CD14-positive monocyte (primary cell): ENCODE results near the gene CCN5. TPM values are rescaled to one million over a fixed set of nuclear protein-coding genes. Genes with fewer than 3 reads are reported as not detected.
A peak's percentile ranks its signal among the peaks of the same experiment; 100 is the strongest.
"Not testable (repeated sequence)": the region's sequence is repeated elsewhere in the genome, so short reads cannot be mapped to it uniquely, and the experiment has no call there.

Experiments used
- DNase-seq, 3 donors: peaks; one replicate each; pipeline ENCODE4 v3.0.0-alpha.2; 2011 to 2022
- H2AFZ ChIP-seq: 2 replicates; pipeline ENCODE4 v1.6.0; 2012; ENCODE audit warnings: mild to moderate bottlenecking, low read depth, low read length, inconsistent platforms; ENCODE audit not compliant: insufficient read depth, poor library complexity, severe bottlenecking
- H3K27ac ChIP-seq, 2 donors: 1 replicate in 1 of 2; 2 replicates in 1 of 2; pipeline ENCODE4 v1.5.1; 2012 to 2013; ENCODE audit warnings: low read length in 2 of 2, control low read depth in 1 of 2, inconsistent platforms in 1 of 2, low read depth in 1 of 2, mild to moderate bottlenecking in 1 of 2
- H3K27me3 ChIP-seq, 2 donors: one replicate each; pipeline versions ENCODE4 v1.6.0 to v1.6.1; 2011 to 2013; ENCODE audit warnings: low read length in 2 of 2; ENCODE audit not compliant: control insufficient read depth in 2 of 2, insufficient read depth in 2 of 2
- H3K36me3 ChIP-seq, 2 donors: replicated peaks in 1 of 2; 1 replicate in 1 of 2; 2 replicates in 1 of 2; pipeline versions ENCODE4 v1.5.1 to v1.6.1; 2012 to 2013; ENCODE audit warnings: low read length in 2 of 2, control low read depth in 1 of 2, inconsistent platforms in 1 of 2, mild to moderate bottlenecking in 1 of 2; ENCODE audit not compliant: insufficient read depth in 2 of 2, control insufficient read depth in 1 of 2
- H3K4me1 ChIP-seq, 2 donors: 1 replicate in 1 of 2; 2 replicates in 1 of 2; pipeline versions ENCODE4 v1.5.1 to v1.6.1; 2012 to 2013; ENCODE audit warnings: low read length in 2 of 2, control low read depth in 1 of 2, inconsistent platforms in 1 of 2, mild to moderate bottlenecking in 1 of 2, moderate library complexity in 1 of 2; ENCODE audit not compliant: insufficient read depth in 2 of 2, control insufficient read depth in 1 of 2
- H3K4me2 ChIP-seq: replicated peaks from 2 replicates; pipeline ENCODE3; 2012; ENCODE audit warnings: low read length, moderate library complexity, mild to moderate bottlenecking; ENCODE audit not compliant: poor library complexity, severe bottlenecking; ENCODE audit errors: extremely low read depth
- H3K4me3 ChIP-seq, 3 experiments: fragments of 200-600 bp in 1 of 3; sonication (generic) in 1 of 3; replicated peaks in 1 of 3; 1 replicate in 2 of 3; 2 replicates in 1 of 3; pipeline ENCODE4 v1.5.1; 2011 to 2013; ENCODE audit warnings: low read length in 3 of 3, mild to moderate bottlenecking in 3 of 3, control low read depth in 2 of 3, low read depth in 2 of 3, inconsistent platforms in 1 of 3, moderate library complexity in 1 of 3
- H3K79me2 ChIP-seq: 2 replicates; pipeline ENCODE4 v1.6.0; 2012; ENCODE audit warnings: mild to moderate bottlenecking, control low read depth, inconsistent platforms, low read length, moderate library complexity; ENCODE audit not compliant: insufficient read depth
- H3K9ac ChIP-seq: 2 replicates; pipeline ENCODE4 v1.6.0; 2017; ENCODE audit warnings: low read length, mild to moderate bottlenecking; ENCODE audit not compliant: insufficient read depth, poor library complexity, severe bottlenecking
- H3K9me3 ChIP-seq, 2 donors: replicated peaks in 1 of 2; 1 replicate in 1 of 2; 2 replicates in 1 of 2; pipeline versions ENCODE4 v1.5.1 to v1.6.1; 2012 to 2013; ENCODE audit warnings: low read length in 2 of 2, control low read depth in 1 of 2; ENCODE audit not compliant: control insufficient read depth in 1 of 2, insufficient read depth in 1 of 2
- H4K20me1 ChIP-seq: 2 replicates; pipeline ENCODE4 v1.6.0; 2012; ENCODE audit warnings: mild to moderate bottlenecking, low read length, control low read depth, moderate library complexity; ENCODE audit not compliant: insufficient read depth
- H3K27ac Mint-ChIP-seq, 7 donors: one replicate each; pipeline ENCODE4 v1.8.0; 2020; ENCODE audit warnings: mild to moderate bottlenecking in 7 of 7, mixed read lengths in 7 of 7, moderate library complexity in 6 of 7, inconsistent platforms in 2 of 7
- H3K27me3 Mint-ChIP-seq, 3 donors: one replicate each; pipeline ENCODE4 v1.8.0; 2021 to 2022; ENCODE audit warnings: low read depth in 3 of 3, mild to moderate bottlenecking in 3 of 3, mixed read lengths in 3 of 3, moderate library complexity in 3 of 3, inconsistent platforms in 1 of 3
- H3K36me3 Mint-ChIP-seq, 2 donors: one replicate each; pipeline ENCODE4 v1.8.0; 2020; ENCODE audit warnings: mixed read lengths in 2 of 2, inconsistent platforms in 1 of 2, mild to moderate bottlenecking in 1 of 2
- H3K4me1 Mint-ChIP-seq: one replicate; pipeline ENCODE4 v1.8.0; 2020; ENCODE audit warnings: mild to moderate bottlenecking, mixed read lengths
- H3K4me3 Mint-ChIP-seq, 2 donors: one replicate each; pipeline ENCODE4 v1.8.0; 2020; ENCODE audit warnings: mild to moderate bottlenecking in 2 of 2, mixed read lengths in 2 of 2, moderate library complexity in 1 of 2
- H3K9me3 Mint-ChIP-seq, 7 donors: one replicate each; pipeline ENCODE4 v1.8.0; 2020 to 2022; ENCODE audit warnings: mixed read lengths in 7 of 7, mild to moderate bottlenecking in 6 of 7, moderate library complexity in 6 of 7, inconsistent platforms in 2 of 7
- WGBS: methylation state at CpG from one replicate; pipeline ENCODE4 v1.1.5; 2013; ENCODE audit warnings: missing lambda C conversion rate; ENCODE audit not compliant: insufficient coverage; 5-methylcytosine and 5-hydroxymethylcytosine counted together
- intact Hi-C, 2 donors: fragments of 100-400 bp; cut with micrococcal nuclease; formaldehyde crosslinking; loops; one replicate each; pipeline versions ENCODE4 v1.15.0 to v1.15.1; 2023
- polyA minus RNA-seq: library from RNA; depleted of rRNA, polyadenylated mRNA; stranded (reverse); fragments of >200 nt; gene quantifications from 2 replicates; pipeline ENCODE4 v1.2.3, GENCODE V29; 2012
- polyA plus RNA-seq, 3 donors: library from polyadenylated mRNA; depleted of rRNA in 1 of 3; unstranded in 2 of 3; stranded (reverse) in 1 of 3; fragments of 300-500 nt in 2 of 3; fragments of >200 nt in 1 of 3; fragmentation: Illumina TruSeq in 2 of 3; gene quantifications; 1 replicate in 2 of 3; 2 replicates in 1 of 3; pipeline ENCODE4 v1.2.3, GENCODE V29; 2012 to 2021
- total RNA-seq, 12 experiments: library from RNA in 1 of 12; stranded (reverse) in 1 of 12; fragments of 120-200 nt in 1 of 12; gene quantifications; one replicate each; pipeline ENCODE4 v1.2.4 and lab custom pipeline; 2013 to 2026; ENCODE audit warnings: mixed read lengths in 6 of 12, inconsistent platforms in 1 of 12
- TF ChIP-seq, protein P1 (sequence below): fragments of 200-600 bp; IDR thresholded peaks from one replicate; pipeline ENCODE4 v1.8.0; 2022; ENCODE audit warnings: antibody characterized with exemption, mild to moderate bottlenecking

The CCN5 gene, protein sequence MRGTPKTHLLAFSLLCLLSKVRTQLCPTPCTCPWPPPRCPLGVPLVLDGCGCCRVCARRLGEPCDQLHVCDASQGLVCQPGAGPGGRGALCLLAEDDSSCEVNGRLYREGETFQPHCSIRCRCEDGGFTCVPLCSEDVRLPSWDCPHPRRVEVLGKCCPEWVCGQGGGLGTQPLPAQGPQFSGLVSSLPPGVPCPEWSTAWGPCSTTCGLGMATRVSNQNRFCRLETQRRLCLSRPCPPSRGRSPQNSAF
- total RNA-seq (2013), result 0.04 TPM
- polyA plus RNA-seq (not detected), polyA minus RNA-seq (not detected in 2 replicates), total RNA-seq (lab: John Stamatoyannopoulos, UW) (0 to 0.23 (median 0) reads per million in 11 experiments)

DNA sequence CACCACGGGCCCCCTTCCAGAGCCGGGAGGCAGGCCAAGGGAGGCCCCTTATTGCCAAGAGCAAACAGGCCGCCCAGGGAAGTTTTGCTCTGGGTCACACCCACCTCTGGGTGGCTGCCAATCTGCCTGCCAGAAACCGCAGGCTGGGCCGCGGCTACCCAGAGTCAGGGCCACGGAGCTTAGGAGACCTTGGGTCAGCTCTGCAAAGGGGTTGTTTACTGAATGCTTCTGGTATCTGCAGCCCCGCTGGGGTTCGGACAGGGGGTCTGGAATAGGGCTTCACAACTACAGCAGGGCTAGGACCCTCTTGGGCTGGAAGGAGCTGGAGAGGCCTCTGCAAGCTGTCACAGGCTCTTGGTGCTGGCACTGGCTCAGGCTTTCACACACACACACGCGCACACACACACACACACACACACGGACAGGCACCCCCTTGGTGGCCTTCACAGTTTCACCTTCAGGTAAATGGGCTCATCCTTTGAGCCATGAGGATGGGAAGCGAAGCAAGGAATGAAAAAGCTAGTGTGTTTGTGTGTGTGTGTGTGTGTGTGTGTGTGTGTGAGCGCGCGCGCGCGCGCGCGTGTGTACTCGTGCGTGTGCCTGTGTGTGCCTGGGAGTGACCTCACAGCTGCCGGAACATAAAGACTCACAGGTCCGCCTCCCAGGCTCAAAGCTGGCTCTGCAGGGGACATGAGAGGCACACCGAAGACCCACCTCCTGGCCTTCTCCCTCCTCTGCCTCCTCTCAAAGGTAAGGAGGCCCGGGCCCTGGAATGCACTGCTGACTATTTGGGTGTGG lies at the start of gene CCN5:
Gene CCN5 (plus strand): TSS at position 669 of the 798 bp plus-strand sequence. CDS start 22 bp downstream, at position 691.
- Histone ChIP-seq H3K4me2 (peak within 1 kb of the TSS; percentile 5), H3K9me3 (no peaks in the 10 kb centered on the region)
- WGBS, result 0% methylated on average over 7 of the region's 28 CpGs

DNA sequence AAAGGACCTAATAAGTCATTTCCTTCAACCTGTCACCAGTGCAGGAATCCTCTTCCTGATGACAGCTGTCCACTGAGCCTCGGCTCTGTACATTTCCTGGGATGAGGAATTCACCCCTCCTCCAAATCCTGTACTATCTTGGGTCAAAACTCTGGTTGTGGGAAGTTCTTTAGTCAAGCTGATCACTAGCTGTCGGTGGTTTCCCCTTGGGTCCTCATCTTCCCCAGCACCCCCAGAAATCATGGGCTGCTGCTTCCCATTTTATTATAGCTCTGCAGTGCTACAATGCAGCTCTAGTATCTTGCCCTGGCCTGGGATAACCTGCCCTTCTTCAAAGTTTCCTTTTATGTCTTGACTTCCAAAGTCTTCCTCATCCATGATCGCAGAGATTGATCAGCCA lies 49.1 kb upstream of the CCN5 start:
- H4K20me1 ChIP-seq, result no peaks in the 10 kb centered on the region
- Mint-ChIP-seq H3K27ac (no peak overlapping the region), H3K9me3 (peaks cover 0 to 3% (median 0%) of the 10 kb centered on the region in 7 donors), H3K27me3 (no peaks in the 10 kb centered on the region), H3K36me3 (no peaks in the 10 kb centered on the region), H3K4me3 (no peak overlapping the region), H3K4me1 (peaks cover 26% of the 10 kb centered on the region)
- no peak overlapping the region for H3K4me2 ChIP-seq
- H3K36me3 ChIP-seq, result no peaks in the 10 kb centered on the region
- WGBS, result 0% methylated on average over 1 of the region's 3 CpGs
- peaks cover 17 to 24% of the 10 kb centered on the region in 2 donors for H3K4me1 ChIP-seq
- H3K79me2 ChIP-seq, result no peaks in the 10 kb centered on the region
- peak in 1 of 3 donors; percentile 61 for DNase-seq
- H3K9ac ChIP-seq, result no peak overlapping the region
- no peak overlapping the region for H3K4me3 ChIP-seq
- intact Hi-C loops, result loop anchor here in 1 of 2 donors (10.0 kb wide), 1 partner anchor 91 kb away; no protein-coding TSS in a partner anchor
- TF ChIP-seq, protein P1, sequence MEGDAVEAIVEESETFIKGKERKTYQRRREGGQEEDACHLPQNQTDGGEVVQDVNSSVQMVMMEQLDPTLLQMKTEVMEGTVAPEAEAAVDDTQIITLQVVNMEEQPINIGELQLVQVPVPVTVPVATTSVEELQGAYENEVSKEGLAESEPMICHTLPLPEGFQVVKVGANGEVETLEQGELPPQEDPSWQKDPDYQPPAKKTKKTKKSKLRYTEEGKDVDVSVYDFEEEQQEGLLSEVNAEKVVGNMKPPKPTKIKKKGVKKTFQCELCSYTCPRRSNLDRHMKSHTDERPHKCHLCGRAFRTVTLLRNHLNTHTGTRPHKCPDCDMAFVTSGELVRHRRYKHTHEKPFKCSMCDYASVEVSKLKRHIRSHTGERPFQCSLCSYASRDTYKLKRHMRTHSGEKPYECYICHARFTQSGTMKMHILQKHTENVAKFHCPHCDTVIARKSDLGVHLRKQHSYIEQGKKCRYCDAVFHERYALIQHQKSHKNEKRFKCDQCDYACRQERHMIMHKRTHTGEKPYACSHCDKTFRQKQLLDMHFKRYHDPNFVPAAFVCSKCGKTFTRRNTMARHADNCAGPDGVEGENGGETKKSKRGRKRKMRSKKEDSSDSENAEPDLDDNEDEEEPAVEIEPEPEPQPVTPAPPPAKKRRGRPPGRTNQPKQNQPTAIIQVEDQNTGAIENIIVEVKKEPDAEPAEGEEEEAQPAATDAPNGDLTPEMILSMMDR, result no peak
- H3K27ac ChIP-seq, result no peak overlapping the region
- H3K9me3 ChIP-seq, result no peaks in the 10 kb centered on the region
- peak overlapping the region; percentile 40 for H2AFZ ChIP-seq
- no peaks in the 10 kb centered on the region for H3K27me3 ChIP-seq

More for the DNA sequence above, at the start of gene CCN5:
- Mint-ChIP-seq H3K27ac (no peak within 1 kb of the TSS), H3K36me3 (no peaks in the 10 kb centered on the region), H3K4me3 (peak within 1 kb of the TSS in 1 of 2 donors; percentile 67), H3K27me3 (peaks cover 0 to 9% (median 6%) of the 10 kb centered on the region in 3 donors), H3K4me1 (peaks cover 8% of the 10 kb centered on the region), H3K9me3 (no peaks in the 10 kb centered on the region)
- Histone ChIP-seq H2AFZ (peak within 1 kb of the TSS; percentile 53), H3K4me3 (no peak within 1 kb of the TSS), H3K27ac (no peak within 1 kb of the TSS), H4K20me1 (no peaks in the 10 kb centered on the region), H3K79me2 (no peaks in the 10 kb centered on the region), H3K27me3 (no peaks in the 10 kb centered on the region), H3K4me1 (peaks cover 5 to 7% of the 10 kb centered on the region in 2 donors), H3K9ac (no peak within 1 kb of the TSS), H3K36me3 (no peaks in the 10 kb centered on the region)
- intact Hi-C loops, result no loop called here
- no peak for DNase-seq
- TF ChIP-seq, protein P1, result no peak

DNA sequence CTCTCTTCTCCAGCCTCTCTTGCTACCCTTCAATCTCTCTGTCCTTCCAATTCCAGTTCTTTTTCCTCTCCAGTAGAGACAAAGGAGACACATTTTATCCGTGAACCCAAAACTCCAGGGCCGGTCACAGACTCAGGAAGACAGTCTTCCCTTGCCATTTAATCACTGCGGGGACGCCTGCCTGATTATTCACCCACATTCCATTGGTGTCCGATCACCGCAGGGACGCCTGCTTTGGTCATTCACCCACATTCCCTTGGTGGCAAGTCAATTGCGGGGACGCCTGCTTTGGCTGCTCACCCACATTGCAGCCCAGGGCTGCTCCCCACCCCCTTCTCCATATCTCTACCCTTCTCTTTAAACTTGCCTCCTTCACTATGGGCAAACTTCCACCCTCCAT lies 44.3 kb upstream of the CCN5 start:
- H3K4me3 ChIP-seq, H3K9me3 ChIP-seq, H3K4me3 Mint-ChIP-seq, H3K27ac ChIP-seq, H3K79me2 ChIP-seq, H2AFZ ChIP-seq, H3K4me1 ChIP-seq, H3K9ac ChIP-seq, intact Hi-C loops, H3K27me3 Mint-ChIP-seq, H3K4me2 ChIP-seq, H3K27me3 ChIP-seq, H3K9me3 Mint-ChIP-seq, H3K36me3 Mint-ChIP-seq, H3K36me3 ChIP-seq, H4K20me1 ChIP-seq, DNase-seq: not testable (repeated sequence)
- Mint-ChIP-seq H3K27ac (peak overlapping the region in 1 of 7 donors; percentile 36), H3K4me1 (peaks cover 13% of the 10 kb centered on the region)
- WGBS, result 98% methylated on average over 7 of the region's 9 CpGs
